ENCODE results near the gene FAM222B. TPM values are rescaled to one million over a fixed set of nuclear protein-coding genes. Genes with fewer than 3 reads are reported as not detected.

The FAM222B gene
- total RNA-seq, 1 experiment from 2014 or later, result 39.5 TPM

DNA sequence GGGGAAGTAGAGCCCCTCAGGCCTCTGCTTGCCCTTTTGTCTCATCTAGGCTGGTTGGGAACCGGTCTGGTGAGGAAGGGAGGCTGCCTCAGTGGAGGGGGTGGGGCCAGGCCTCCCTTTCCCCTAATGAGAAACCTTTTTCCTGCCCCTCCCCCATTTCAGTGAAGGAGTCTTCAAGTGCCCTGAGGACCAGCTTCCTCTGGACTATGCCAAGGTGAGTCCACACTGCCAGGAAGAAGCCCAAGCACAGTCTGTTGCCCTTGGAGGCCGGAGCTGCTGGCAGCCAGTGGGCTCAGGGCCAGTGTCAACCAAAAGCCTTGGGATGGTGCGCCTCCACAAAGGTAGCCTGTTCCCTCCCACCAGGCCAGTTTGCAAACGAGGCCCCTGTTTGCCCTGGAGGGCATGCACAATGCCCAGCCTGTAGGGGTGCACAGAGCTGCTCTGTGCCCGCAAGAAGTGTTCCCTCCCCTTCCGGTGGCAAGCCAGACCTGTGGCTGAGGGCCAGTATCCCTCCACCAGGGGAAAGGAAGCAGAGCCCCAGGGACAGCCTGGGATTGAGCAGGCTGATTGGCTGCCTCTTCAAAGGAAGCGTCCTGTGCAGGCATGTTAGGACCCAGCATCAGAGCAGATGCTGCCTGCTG lies 95.4 kb downstream of the FAM222B start:
- H3K27me3 Mint-ChIP-seq (ENCODE audit: insufficient read depth, unreplicated experiment), result no peaks in the 10 kb centered on the region
- Histone ChIP-seq H3K36me3 (ENCODE audit: control insufficient read depth, insufficient read depth, low read length) (peaks cover 24% of the 10 kb centered on the region), H3K4me1 (peaks cover 35% of the 10 kb centered on the region), H3K9me3 (no peaks in the 10 kb centered on the region), H3K4me3 (ENCODE audit: low read depth, low read length) (peak overlapping the region; percentile 23; the same call in 1 of the 2 replicates), H3K27me3 (replicated peaks; ENCODE audit: control insufficient read depth, insufficient read depth, low read length) (no peaks in the 10 kb centered on the region)
- ChIA-PET CTCF (interaction anchor here (1.5 to 9.5 kb wide), 3 partner anchors 16 to 36 kb away, joined by 18 to 324 read pairs (median 22); partner anchors contain the start of genes NEK8, PROCA1 and TLCD1), POLR2A (interaction anchor here (6.4 to 8.1 kb wide), 2 partner anchors 20 to 27 kb away, joined by 52 to 165 read pairs; partner anchors contain the start of genes NEK8, RPL23A and TLCD1)
- peak; percentile 78 to 82 for DNase-seq
- peaks cover 12% of the 10 kb centered on the region for H3K4me1 Mint-ChIP-seq (ENCODE audit: low read depth, unreplicated experiment)
- peak overlapping the region; percentile 95 for H3K4me3 Mint-ChIP-seq (ENCODE audit: unreplicated experiment)
- intact Hi-C loops (cut with micrococcal nuclease; ENCODE audit: unreplicated experiment), result no loop called here
- no TSS peak for BruUV-seq (replicated peaks)
- peak overlapping the region; percentile 96 for H3K27ac Mint-ChIP-seq (ENCODE audit: unreplicated experiment)
- no peak for TF ChIP-seq CTCF (IDR thresholded peaks at IDR 0.05; ENCODE audit: insufficient read depth in 1 of 2, low read depth in 1 of 2, low read length in 1 of 2, severe bottlenecking in 1 of 2, unreplicated experiment in 1 of 2)
- no peaks in the 10 kb centered on the region for H3K9me3 Mint-ChIP-seq (ENCODE audit: unreplicated experiment)
- peaks cover 91% of the 10 kb centered on the region for H3K36me3 Mint-ChIP-seq (ENCODE audit: insufficient read depth, unreplicated experiment)

GRCh38 chr17:28746611-28747050 lies 96.0 kb downstream of the FAM222B start:
- peaks cover 12% of the 10 kb centered on the region for H3K4me1 Mint-ChIP-seq (ENCODE audit: low read depth, unreplicated experiment)
- peaks cover 24% of the 10 kb centered on the region for H3K36me3 ChIP-seq (ENCODE audit: control insufficient read depth, insufficient read depth, low read length)
- peak; percentile 84 to 88 for DNase-seq
- peak overlapping the region; percentile 68 for H3K4me3 ChIP-seq (ENCODE audit: low read depth, low read length)
- ChIA-PET POLR2A (interaction anchor here (0.6 to 8.1 kb wide), 3 partner anchors 12 to 27 kb away, joined by 5 to 165 read pairs (median 52); partner anchors contain the start of genes NEK8, RPL23A and TLCD1), CTCF (interaction anchor here (1.5 to 9.5 kb wide), 3 partner anchors 17 to 36 kb away, joined by 18 to 324 read pairs (median 22); partner anchors contain the start of genes NEK8, PROCA1 and TLCD1)
- H3K36me3 Mint-ChIP-seq (ENCODE audit: insufficient read depth, unreplicated experiment), result peaks cover 91% of the 10 kb centered on the region
- H3K27ac Mint-ChIP-seq (ENCODE audit: unreplicated experiment), result peak overlapping the region; percentile 96
- no TSS peak for BruUV-seq (replicated peaks)
- no peaks in the 10 kb centered on the region for H3K9me3 Mint-ChIP-seq (ENCODE audit: unreplicated experiment)
- H3K4me3 Mint-ChIP-seq (ENCODE audit: unreplicated experiment), result peak overlapping the region; percentile 95
- no peaks in the 10 kb centered on the region for H3K27me3 Mint-ChIP-seq (ENCODE audit: insufficient read depth, unreplicated experiment)
- H3K9me3 ChIP-seq, result no peaks in the 10 kb centered on the region
- intact Hi-C loops (cut with micrococcal nuclease; ENCODE audit: unreplicated experiment), result no loop called here
- peaks cover 40% of the 10 kb centered on the region for H3K4me1 ChIP-seq
- no peak for TF ChIP-seq CTCF (IDR thresholded peaks at IDR 0.05; ENCODE audit: insufficient read depth in 1 of 2, low read depth in 1 of 2, low read length in 1 of 2, severe bottlenecking in 1 of 2, unreplicated experiment in 1 of 2)
- no peaks in the 10 kb centered on the region for H3K27me3 ChIP-seq (replicated peaks; ENCODE audit: control insufficient read depth, insufficient read depth, low read length)

GRCh38 chr17:28745786-28746411 lies 96.7 kb downstream of the FAM222B start:
- intact Hi-C loops (cut with micrococcal nuclease; ENCODE audit: unreplicated experiment), result no loop called here
- Histone ChIP-seq H3K36me3 (ENCODE audit: control insufficient read depth, insufficient read depth, low read length) (peaks cover 22% of the 10 kb centered on the region), H3K27me3 (replicated peaks; ENCODE audit: control insufficient read depth, insufficient read depth, low read length) (no peaks in the 10 kb centered on the region), H3K4me3 (ENCODE audit: low read depth, low read length) (peak overlapping the region; percentile 68), H3K4me1 (peaks cover 40% of the 10 kb centered on the region), H3K9me3 (no peaks in the 10 kb centered on the region)
- POLR2A ChIA-PET, result interaction anchor here (0.6 to 8.1 kb wide), 5 partner anchors 11 to 101 kb away, joined by 3 to 165 read pairs (median 5); partner anchors contain the start of genes BLTP2, NEK8, RPL23A and TLCD1
- CTCF ChIA-PET, result interaction anchor here (0.7 to 9.5 kb wide), 5 partner anchors 18 to 204 kb away, joined by 3 to 324 read pairs (median 18); partner anchors contain the start of genes NEK8, PROCA1 and TLCD1
- no peaks in the 10 kb centered on the region for H3K27me3 Mint-ChIP-seq (ENCODE audit: insufficient read depth, unreplicated experiment)
- TF ChIP-seq CTCF (IDR thresholded peaks at IDR 0.05; ENCODE audit: insufficient read depth in 1 of 2, low read depth in 1 of 2, low read length in 1 of 2, severe bottlenecking in 1 of 2, unreplicated experiment in 1 of 2), result no peak
- no peaks in the 10 kb centered on the region for H3K9me3 Mint-ChIP-seq (ENCODE audit: unreplicated experiment)
- H3K27ac Mint-ChIP-seq (ENCODE audit: unreplicated experiment), result peak overlapping the region; percentile 96
- DNase-seq, result peak in 1 of 2 experiments; percentile 53
- no TSS peak for BruUV-seq (replicated peaks)
- peak overlapping the region; percentile 95 for H3K4me3 Mint-ChIP-seq (ENCODE audit: unreplicated experiment)
- peaks cover 12% of the 10 kb centered on the region for H3K4me1 Mint-ChIP-seq (ENCODE audit: low read depth, unreplicated experiment)
- peaks cover 88% of the 10 kb centered on the region for H3K36me3 Mint-ChIP-seq (ENCODE audit: insufficient read depth, unreplicated experiment)

All from Caco-2 (cell line).